ENCODE data around the gene SRSF2. TPM values are rescaled to one million over a fixed set of nuclear protein-coding genes. Genes with fewer than 3 reads are reported as not detected.
"Not testable (repeated sequence)": the region's sequence is repeated elsewhere in the genome, so short reads cannot be mapped to it uniquely, and the experiment has no call there.

The SRSF2 gene
- polyA plus RNA-seq, 12 donors = 169 to 490 (median 233) TPM

- peak; percentile 97 for DNase-seq
These were observed 10.8 kb downstream of the SRSF2 start, which contains the start of gene JMJD6 for GRCh38 chr17:76726231-76726775. Gene JMJD6, minus strand, starts transcription at chr17:76726606. Its CDS starts 131 bp downstream, at chr17:76726475.

DNA sequence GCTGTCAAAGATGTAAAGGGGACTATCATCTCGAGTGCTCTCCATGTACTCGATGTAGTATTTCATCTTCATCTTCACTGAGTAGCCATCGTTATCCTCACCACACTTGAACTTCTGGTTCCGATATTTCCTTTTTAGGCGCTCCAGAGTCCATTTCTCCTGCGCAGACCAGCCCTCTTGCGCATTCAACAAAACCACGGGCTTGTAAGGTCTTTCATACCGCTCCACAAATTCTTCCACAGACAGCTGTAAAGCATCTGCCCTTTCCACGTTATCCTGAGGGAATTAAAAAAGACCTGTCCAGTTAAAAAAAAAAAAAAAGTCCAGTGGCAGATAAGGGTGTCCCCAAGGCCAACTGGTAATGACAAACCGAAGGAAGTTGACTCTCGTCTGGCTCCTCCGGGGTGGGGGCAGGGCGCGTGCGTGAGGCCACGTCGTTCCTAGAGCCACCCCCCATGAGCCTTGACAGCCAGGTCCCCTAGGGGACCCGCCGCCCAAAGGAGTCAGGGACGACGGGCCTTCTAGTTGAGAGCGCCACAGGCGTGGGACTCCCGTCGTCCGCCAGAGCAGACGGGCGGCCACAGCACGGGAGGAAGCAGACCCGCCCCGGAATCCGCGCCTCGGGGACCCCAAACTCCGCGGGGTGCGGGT, 11.4 kb downstream of the SRSF2 start:
- no peak for DNase-seq

- no peak for DNase-seq
These were observed 13.3 kb downstream of the SRSF2 start for GRCh38 chr17:76723812-76724211.

GRCh38 chr17:76722977-76723376, 14.2 kb downstream of the SRSF2 start:
- not testable (repeated sequence) for DNase-seq

GRCh38 chr17:76722279-76722678, 14.9 kb downstream of the SRSF2 start:
- no peak for DNase-seq

- no peak for DNase-seq
These were observed 15.7 kb downstream of the SRSF2 start for GRCh38 chr17:76721463-76721862.

DNA sequence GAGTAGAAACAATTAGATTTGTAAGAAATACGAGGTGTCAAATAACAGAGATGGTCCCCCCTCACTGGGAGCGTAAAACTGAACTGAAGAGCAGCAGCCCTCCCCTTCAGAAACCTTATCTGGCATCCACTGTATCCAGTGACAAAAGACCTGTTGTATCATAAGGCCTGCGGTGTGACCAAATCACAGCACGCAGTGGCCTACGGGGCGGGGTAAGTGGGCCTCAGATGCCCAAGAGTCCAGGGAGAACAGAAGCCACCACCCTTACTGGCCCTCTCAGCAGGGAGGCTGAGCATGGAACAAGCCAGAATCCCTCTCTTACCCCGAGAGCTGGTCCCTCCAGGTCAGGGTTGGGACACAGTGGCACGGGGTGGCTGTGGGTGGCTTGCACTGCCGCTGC, 16.2 kb downstream of the SRSF2 start:
- no peak for DNase-seq

- DNase-seq = no peak
These were observed 16.9 kb downstream of the SRSF2 start for GRCh38 chr17:76720211-76720610.

- no peak for DNase-seq
These were observed 18.6 kb downstream of the SRSF2 start for GRCh38 chr17:76718516-76718915.

GRCh38 chr17:76716839-76717215, 20.3 kb downstream of the SRSF2 start:
- DNase-seq = no peak

DNA sequence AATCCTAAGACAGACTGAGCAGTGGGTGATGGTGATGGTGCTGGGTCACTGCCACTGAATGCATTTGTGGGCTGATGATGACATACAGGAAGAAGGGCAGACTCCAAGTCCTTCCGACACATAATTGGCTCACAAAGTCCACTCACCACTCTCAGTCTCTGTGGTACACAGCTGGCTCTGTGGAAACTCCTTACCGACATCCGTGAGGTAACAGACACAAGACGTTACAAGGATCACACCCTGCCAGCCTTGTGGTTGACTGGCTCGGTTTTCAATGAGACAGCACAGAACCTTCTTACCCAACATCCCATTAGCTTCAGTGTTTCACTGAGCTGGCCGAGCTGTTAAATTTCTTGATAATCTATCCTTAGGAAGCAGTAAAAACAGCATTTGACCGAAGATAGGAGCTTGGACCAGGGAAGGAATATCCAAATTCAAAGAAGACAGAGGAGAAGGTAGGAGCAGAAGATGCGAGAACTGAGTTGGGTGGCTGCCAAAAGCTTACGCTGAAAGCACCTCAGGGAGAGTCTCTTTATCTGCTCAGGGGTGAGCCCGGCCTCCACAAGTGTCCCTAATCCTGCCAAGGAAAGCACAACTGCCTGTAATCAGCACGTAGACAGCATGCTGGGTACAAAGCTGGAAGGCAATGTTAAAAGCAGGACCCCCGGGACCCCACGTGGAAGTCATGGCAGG, 20.8 kb downstream of the SRSF2 start:
- no peak for DNase-seq

GRCh38 chr17:76715496-76715830, 21.7 kb downstream of the SRSF2 start:
- DNase-seq = no peak

GRCh38 chr17:76714822-76715495, 22.2 kb downstream of the SRSF2 start:
- peak; percentile 78 for DNase-seq

DNA sequence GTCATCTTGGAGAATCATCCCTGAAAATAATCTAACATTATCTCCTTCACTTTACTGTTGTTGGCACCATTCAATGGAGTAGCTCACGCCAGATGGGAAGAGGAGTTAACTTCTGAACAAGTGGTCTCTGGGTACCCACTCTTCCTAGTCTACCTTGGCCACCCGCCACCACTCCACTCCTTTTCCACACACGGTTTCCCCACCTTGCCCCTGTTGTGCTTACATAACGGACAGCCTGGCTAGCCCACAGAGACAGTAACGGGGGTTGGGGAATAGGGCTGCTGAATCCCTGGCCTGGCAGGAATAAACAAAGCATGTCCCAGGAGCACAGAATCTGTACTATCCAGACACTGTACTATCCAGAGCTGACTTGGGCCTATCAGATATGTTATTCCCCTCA, 22.8 kb downstream of the SRSF2 start:
- no peak for DNase-seq

DNA sequence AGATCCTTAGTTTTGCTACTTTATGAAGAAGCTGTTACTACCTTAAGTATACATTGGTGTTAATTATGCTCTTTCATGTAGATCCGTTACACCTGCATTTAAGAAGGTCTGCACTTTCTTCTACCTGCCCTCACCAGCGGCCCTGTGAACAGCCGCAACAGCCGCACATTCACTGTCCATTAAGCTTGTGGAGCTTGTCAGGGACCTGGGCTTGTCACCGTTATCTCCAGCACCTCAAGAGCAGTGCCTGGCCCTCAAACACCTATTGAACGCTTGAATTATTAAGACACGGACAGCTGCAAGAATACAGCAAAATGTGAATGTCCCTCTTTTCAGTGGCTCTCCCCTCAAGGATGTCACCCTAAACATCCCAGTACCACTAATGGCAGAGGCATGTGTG, 23.4 kb downstream of the SRSF2 start:
- no peak for DNase-seq

- not testable (repeated sequence) for DNase-seq
These were observed 24.8 kb downstream of the SRSF2 start for GRCh38 chr17:76712321-76712720.

- DNase-seq = no peak
These were observed 26.1 kb downstream of the SRSF2 start, which contains the start of gene MXRA7 for GRCh38 chr17:76710863-76711611. Gene MXRA7, minus strand, starts transcription at chr17:76710965. Its CDS starts 19 bp downstream, at chr17:76710946.

DNA sequence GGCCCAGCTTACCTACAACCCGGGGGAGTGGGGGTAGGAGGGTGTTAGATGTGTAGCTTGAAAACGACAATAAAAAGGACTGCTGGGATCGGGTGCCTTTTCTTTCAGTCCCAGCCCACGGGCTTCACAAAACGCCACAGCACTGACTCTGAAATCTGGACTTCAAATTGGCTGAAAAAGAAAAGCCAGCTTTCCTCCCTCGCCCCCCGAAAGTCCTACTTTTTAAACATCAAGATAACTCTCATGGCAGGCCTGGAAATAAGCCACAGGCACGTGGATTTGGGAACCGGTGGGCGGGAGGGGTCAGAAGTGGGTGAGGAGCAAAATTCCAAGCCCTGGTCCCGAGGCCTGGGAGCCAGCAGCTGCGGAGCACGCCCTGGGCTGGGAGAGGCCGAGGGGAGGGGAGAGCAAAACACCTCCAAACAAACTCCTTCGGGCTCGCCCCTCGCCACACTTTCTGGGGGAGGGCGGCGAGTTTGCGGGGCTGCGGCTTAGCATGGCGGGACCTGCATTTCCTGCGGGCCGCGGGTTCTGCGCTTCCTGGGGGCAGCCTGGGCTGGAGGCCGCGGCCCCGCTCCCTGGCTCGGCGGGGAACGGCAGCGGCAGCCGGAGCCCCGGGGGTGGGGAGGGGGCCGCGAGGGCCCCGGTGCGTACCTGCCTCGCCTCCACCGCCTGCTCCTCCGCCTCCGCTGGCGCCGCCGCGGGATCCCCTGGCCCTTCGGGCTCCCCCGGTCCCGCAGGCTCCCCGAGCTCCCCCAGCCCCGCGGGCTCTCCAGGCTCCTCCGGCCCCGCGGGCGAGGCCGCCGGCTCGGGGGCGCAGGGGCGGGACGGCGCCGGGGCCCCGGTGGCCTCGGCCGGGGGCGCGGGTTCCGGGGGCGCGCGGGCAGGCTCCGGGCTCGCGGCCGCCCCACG, 26.9 kb downstream of the SRSF2 start:
- DNase-seq = not testable (repeated sequence)

- peak; percentile 68 for DNase-seq
These were observed 27.8 kb downstream of the SRSF2 start for GRCh38 chr17:76709077-76709950.
